ENCODE results near the gene TNFRSF19.
"Not testable (repeated sequence)": the region's sequence is repeated elsewhere in the genome, so short reads cannot be mapped to it uniquely, and the experiment has no call there.

TNFRSF19 gene, protein sequence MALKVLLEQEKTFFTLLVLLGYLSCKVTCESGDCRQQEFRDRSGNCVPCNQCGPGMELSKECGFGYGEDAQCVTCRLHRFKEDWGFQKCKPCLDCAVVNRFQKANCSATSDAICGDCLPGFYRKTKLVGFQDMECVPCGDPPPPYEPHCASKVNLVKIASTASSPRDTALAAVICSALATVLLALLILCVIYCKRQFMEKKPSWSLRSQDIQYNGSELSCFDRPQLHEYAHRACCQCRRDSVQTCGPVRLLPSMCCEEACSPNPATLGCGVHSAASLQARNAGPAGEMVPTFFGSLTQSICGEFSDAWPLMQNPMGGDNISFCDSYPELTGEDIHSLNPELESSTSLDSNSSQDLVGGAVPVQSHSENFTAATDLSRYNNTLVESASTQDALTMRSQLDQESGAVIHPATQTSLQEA

DNA sequence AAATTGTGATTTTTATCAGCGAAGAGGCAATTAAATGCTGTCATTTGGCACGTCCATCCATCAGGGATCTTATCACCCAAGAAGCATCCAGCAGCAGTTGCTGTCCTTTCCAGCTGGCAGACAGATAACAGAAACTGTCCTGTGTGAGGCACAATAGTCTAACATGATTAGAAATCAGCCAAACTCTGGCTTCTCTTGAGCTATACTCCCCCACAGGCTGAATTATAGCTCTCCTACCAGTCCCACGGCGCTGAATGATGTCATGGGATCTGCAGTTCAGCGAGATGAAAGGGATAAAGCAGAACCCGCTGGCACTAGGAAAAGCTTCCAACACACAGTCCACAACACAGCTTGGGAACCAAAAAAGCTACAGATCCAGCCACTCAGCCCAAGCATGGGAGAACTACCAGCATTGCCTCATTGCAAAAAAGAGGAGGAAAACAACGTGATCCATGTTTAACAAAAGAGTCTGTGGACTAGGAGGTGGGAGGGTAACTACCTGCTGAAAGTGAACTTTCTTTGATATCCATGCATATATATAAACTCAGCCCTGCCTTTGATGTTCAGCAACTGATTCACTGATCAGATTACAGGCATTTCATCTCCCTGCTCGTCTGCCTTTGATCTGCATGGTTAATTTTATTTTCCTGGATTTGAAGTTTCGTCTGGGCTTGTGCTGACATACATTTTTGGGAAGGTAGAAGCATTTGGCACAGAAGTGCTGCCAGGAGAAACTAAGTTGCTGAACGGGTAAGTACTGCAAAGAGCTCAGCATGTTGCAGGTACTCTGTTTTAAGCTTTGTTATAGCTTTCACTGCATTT, at the start of gene TNFRSF19:
Gene TNFRSF19 (plus strand): TSS at position 314 of the 822 bp plus-strand sequence. CDS start 19,772 bp downstream, outside the sequence.
- H3K9me3 ChIP-seq (ENCODE audit: control insufficient read depth, insufficient read depth, low read length), result no peaks in the 10 kb centered on the region
- 0 out of 2 replicates have a peak within 1 kb of the TSS, but pooled peaks have one; percentile 1 for H3K9ac ChIP-seq (ENCODE audit: low read depth, low read length)
- peak within 1 kb of the TSS; percentile 76 for H3K27ac ChIP-seq (ENCODE audit: low read depth, low read length)
- peak within 1 kb of the TSS; percentile 1; the same call in 1 of the 2 replicates for H3K4me3 ChIP-seq (ENCODE audit: low read depth, low read length)
- H3K27me3 ChIP-seq (ENCODE audit: control insufficient read depth, insufficient read depth, low read length), result no peaks in the 10 kb centered on the region
- peaks cover 15% of the 10 kb centered on the region for H3K4me1 ChIP-seq (ENCODE audit: control insufficient read depth, insufficient read depth, low read length)
- H3K36me3 ChIP-seq (ENCODE audit: control insufficient read depth, insufficient read depth, low read length), result no peaks in the 10 kb centered on the region

DNA sequence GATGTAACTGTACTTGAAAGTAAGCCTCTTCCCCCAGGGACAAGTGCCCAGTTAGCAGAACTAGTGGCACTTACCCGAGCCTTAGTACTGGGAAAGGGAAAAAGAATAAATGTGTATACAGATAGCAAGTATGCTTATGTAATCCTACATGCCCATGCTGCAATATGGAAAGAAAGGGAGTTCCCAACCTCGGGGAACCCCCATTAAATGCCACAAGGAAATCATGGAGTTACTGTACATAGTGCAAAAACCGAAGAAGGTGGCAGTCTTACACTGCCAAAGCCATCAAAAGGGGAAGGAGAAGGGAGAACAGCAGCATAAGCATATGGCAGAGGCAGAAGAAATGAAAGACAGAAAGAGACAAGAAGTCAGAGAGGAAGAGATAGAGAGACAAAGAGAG, 40.3 kb upstream of the TNFRSF19 start:
- not testable (repeated sequence) for H3K27ac ChIP-seq (ENCODE audit: low read depth, low read length); H3K4me1 ChIP-seq (ENCODE audit: control insufficient read depth, insufficient read depth, low read length); H3K4me3 ChIP-seq (ENCODE audit: low read depth, low read length); H3K9me3 ChIP-seq (ENCODE audit: control insufficient read depth, insufficient read depth, low read length); H3K9ac ChIP-seq (ENCODE audit: low read depth, low read length); H3K27me3 ChIP-seq (ENCODE audit: control insufficient read depth, insufficient read depth, low read length); H3K36me3 ChIP-seq (ENCODE audit: control insufficient read depth, insufficient read depth, low read length)

DNA sequence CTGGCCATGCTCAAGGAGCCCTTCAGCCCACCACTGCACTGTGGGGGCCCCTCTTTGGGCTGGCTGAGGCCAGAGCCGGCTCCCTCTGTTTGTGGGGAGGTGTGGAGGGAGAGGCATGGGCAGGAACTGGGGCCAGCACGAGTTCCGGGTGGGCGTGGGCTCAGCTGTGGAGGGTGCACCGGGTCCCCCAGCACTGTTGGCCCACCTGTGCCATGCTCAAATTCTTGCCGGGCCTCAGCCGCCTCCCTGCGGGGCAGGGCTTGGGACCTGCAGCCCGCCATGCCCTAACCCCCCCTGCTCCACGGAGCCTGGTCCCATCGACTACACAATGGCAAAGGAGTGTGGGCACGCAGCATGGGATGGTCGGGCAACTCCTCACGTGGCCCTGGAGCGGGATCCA, 38.8 kb upstream of the TNFRSF19 start:
- Histone ChIP-seq H3K4me1 (ENCODE audit: control insufficient read depth, insufficient read depth, low read length) (no peaks in the 10 kb centered on the region), H3K27me3 (ENCODE audit: control insufficient read depth, insufficient read depth, low read length) (no peaks in the 10 kb centered on the region), H3K9me3 (ENCODE audit: control insufficient read depth, insufficient read depth, low read length) (peaks cover 3% of the 10 kb centered on the region; the same call in 1 of the 2 replicates), H3K36me3 (ENCODE audit: control insufficient read depth, insufficient read depth, low read length) (no peaks in the 10 kb centered on the region), H3K9ac (ENCODE audit: low read depth, low read length) (no peak overlapping the region), H3K27ac (ENCODE audit: low read depth, low read length) (no peak overlapping the region), H3K4me3 (ENCODE audit: low read depth, low read length) (no peak overlapping the region)

DNA sequence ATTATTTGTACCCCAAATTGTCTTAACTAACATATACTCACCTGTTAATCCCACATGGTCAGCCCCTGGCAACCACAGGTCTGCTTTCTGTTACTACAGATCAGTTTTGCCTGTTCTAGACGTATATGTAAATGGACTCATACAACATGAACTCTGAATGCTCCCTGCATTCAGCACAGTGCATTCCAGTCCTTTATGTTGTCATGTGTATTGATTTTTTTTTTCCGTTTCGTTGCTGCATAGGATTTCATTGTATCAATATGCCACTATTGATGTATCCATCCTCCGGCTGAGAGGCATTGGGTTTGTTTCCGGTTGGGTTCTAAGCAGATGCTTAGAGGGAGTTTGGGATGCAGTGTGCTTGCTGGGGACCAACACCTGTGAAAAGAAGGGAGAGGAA, 36.1 kb upstream of the TNFRSF19 start:
- Histone ChIP-seq H3K36me3 (ENCODE audit: control insufficient read depth, insufficient read depth, low read length) (no peaks in the 10 kb centered on the region), H3K9ac (ENCODE audit: low read depth, low read length) (no peak overlapping the region), H3K4me1 (ENCODE audit: control insufficient read depth, insufficient read depth, low read length) (no peaks in the 10 kb centered on the region), H3K27ac (ENCODE audit: low read depth, low read length) (no peak overlapping the region), H3K4me3 (ENCODE audit: low read depth, low read length) (no peak overlapping the region), H3K27me3 (ENCODE audit: control insufficient read depth, insufficient read depth, low read length) (no peaks in the 10 kb centered on the region), H3K9me3 (ENCODE audit: control insufficient read depth, insufficient read depth, low read length) (peaks cover 3% of the 10 kb centered on the region; the same call in 1 of the 2 replicates)

DNA sequence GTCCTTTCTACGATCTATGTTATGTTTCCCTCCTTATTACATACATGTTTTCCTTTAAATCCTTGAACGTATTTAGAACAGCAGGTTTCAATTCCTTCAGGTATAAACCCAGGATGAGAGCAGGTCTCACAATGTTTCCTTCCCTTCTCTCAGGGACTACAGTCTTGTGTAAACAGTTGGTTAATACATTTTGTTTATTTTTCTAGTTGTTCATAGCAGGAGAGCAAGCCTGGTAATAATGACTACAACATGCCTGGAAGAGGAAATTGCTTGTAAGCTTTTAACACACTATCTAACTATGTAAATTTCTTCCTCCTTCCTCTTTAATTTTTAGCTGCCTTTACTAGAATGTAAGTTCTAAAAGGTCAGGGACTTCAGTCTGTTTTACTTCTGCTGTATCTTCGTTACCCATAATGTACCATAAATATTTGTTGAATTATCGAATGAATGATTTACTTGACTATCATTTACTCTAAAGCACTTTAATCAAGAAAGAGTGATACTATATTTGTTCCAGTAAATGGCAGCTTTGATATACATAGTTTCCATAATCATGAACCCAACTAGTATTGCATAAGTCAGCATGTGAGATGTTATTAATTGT, 28.9 kb upstream of the TNFRSF19 start:
- Histone ChIP-seq H3K36me3 (ENCODE audit: control insufficient read depth, insufficient read depth, low read length) (no peaks in the 10 kb centered on the region), H3K9ac (ENCODE audit: low read depth, low read length) (no peak overlapping the region)

DNA sequence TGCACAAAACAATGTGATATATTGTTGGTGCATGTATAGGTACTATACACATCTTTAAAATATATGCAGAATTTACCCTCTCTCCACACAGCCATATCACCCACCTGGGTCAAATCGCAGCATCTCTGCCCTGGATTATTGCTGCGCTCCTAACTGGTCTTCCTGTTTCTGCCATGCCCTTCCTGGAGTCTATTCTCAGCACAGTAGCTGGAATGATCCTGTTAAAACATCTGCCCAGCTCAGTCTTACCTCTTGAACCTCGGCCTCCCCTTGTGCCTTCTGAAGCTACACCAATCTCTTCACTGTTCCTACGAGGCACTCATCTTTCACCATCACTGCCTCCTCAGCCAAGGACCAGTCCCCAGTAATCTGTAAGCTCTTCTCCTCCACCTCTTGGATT, 25.5 kb upstream of the TNFRSF19 start:
- Histone ChIP-seq H3K9me3 (ENCODE audit: control insufficient read depth, insufficient read depth, low read length) (no peaks in the 10 kb centered on the region), H3K27ac (ENCODE audit: low read depth, low read length) (no peak overlapping the region), H3K9ac (ENCODE audit: low read depth, low read length) (no peak overlapping the region), H3K36me3 (ENCODE audit: control insufficient read depth, insufficient read depth, low read length) (no peaks in the 10 kb centered on the region), H3K4me1 (ENCODE audit: control insufficient read depth, insufficient read depth, low read length) (peaks cover 3% of the 10 kb centered on the region; the same call in 1 of the 2 replicates), H3K4me3 (ENCODE audit: low read depth, low read length) (no peak overlapping the region), H3K27me3 (ENCODE audit: control insufficient read depth, insufficient read depth, low read length) (peaks cover 12% of the 10 kb centered on the region)

More for the DNA sequence above, 28.9 kb upstream of the TNFRSF19 start:
- H3K27ac ChIP-seq (ENCODE audit: low read depth, low read length), result no peak overlapping the region
- no peaks in the 10 kb centered on the region for H3K9me3 ChIP-seq (ENCODE audit: control insufficient read depth, insufficient read depth, low read length)
- 0 out of 2 replicates have a peak, but pooled peaks cover under 1% of the 10 kb centered on the region for H3K27me3 ChIP-seq (ENCODE audit: control insufficient read depth, insufficient read depth, low read length)
- no peaks in the 10 kb centered on the region for H3K4me1 ChIP-seq (ENCODE audit: control insufficient read depth, insufficient read depth, low read length)
- no peak overlapping the region for H3K4me3 ChIP-seq (ENCODE audit: low read depth, low read length)

DNA sequence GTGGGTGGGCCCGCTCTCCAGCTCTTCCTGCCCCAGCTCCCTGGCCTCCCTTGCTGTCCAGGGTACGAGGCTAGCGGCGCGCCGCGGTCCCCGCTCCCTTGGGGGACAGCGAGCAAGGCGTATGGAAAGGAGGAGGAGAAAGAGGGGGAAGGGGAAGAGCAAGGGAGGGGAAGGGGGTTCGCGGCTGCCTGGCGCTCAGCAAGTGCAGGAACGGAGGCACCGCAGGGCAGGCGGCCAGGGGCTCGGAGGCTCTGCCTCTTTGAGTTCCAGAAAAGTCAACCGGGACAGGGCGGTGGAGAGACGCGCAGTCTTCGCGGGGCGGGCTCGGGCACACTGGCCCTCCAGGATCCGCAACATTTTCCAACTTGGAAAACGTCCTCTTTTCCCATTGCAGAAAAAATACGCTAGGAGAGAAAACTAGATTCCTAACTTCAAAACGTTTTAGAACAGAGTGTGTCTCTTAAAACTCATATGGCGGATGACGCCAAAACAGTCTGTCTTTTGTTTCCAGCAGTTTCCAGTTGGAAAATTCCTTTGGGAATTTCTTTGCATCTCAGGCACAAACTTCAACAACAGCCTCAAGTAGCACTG, 23.1 kb upstream of the TNFRSF19 start:
- Histone ChIP-seq H3K4me3 (ENCODE audit: low read depth, low read length) (peak overlapping the region; percentile 63), H3K9me3 (ENCODE audit: control insufficient read depth, insufficient read depth, low read length) (no peaks in the 10 kb centered on the region), H3K36me3 (ENCODE audit: control insufficient read depth, insufficient read depth, low read length) (no peaks in the 10 kb centered on the region), H3K27me3 (ENCODE audit: control insufficient read depth, insufficient read depth, low read length) (peaks cover 12% of the 10 kb centered on the region), H3K4me1 (ENCODE audit: control insufficient read depth, insufficient read depth, low read length) (peaks cover 11% of the 10 kb centered on the region), H3K27ac (ENCODE audit: low read depth, low read length) (no peak overlapping the region), H3K9ac (ENCODE audit: low read depth, low read length) (peak overlapping the region; percentile 48)

DNA sequence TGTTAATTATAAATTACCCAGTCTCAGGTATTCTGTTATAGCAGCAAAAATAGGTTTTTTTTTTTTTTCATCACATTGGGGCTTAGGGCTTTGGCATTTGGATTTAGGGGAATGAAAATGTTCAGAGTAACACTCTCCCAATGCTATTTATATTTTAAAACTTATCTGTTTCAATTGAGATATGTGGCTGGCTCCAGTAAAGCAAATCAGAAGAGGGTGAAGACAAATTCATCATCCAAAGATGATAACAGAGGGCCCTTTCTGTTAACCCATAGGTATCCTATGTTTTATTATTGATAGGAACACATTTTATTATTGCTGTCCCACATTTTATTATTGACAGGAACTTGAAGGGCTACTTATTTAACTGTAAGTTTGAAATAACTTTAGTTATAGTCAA, 20.5 kb upstream of the TNFRSF19 start:
- Histone ChIP-seq H3K4me3 (ENCODE audit: low read depth, low read length) (no peak overlapping the region), H3K27me3 (ENCODE audit: control insufficient read depth, insufficient read depth, low read length) (peaks cover 12% of the 10 kb centered on the region), H3K4me1 (ENCODE audit: control insufficient read depth, insufficient read depth, low read length) (peaks cover 19% of the 10 kb centered on the region), H3K9me3 (ENCODE audit: control insufficient read depth, insufficient read depth, low read length) (no peaks in the 10 kb centered on the region), H3K9ac (ENCODE audit: low read depth, low read length) (no peak overlapping the region), H3K36me3 (ENCODE audit: control insufficient read depth, insufficient read depth, low read length) (no peaks in the 10 kb centered on the region), H3K27ac (ENCODE audit: low read depth, low read length) (no peak overlapping the region)

DNA sequence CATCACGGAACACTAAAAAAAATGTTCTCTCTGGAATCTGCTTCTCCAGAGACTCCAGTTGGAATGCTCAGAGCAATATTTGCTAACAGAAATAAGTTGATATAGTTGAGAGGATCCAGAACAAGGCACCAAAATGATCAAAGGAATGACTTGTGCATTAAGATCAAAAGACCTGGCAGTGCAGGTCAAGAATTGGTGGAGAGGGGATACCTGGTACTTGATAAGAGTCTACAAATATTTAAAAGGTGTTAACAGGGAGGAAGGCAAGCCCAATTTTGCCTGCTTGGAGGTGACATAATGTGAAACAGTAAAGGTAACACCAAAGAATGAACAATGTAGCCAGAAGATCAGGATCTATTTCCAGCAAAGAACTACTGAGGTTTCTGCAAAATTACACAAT, 20.0 kb upstream of the TNFRSF19 start:
- Histone ChIP-seq H3K4me1 (ENCODE audit: control insufficient read depth, insufficient read depth, low read length) (peaks cover 19% of the 10 kb centered on the region), H3K27me3 (ENCODE audit: control insufficient read depth, insufficient read depth, low read length) (peaks cover 12% of the 10 kb centered on the region), H3K36me3 (ENCODE audit: control insufficient read depth, insufficient read depth, low read length) (no peaks in the 10 kb centered on the region), H3K9me3 (ENCODE audit: control insufficient read depth, insufficient read depth, low read length) (no peaks in the 10 kb centered on the region), H3K9ac (ENCODE audit: low read depth, low read length) (no peak overlapping the region), H3K27ac (ENCODE audit: low read depth, low read length) (no peak overlapping the region), H3K4me3 (ENCODE audit: low read depth, low read length) (no peak overlapping the region)

DNA sequence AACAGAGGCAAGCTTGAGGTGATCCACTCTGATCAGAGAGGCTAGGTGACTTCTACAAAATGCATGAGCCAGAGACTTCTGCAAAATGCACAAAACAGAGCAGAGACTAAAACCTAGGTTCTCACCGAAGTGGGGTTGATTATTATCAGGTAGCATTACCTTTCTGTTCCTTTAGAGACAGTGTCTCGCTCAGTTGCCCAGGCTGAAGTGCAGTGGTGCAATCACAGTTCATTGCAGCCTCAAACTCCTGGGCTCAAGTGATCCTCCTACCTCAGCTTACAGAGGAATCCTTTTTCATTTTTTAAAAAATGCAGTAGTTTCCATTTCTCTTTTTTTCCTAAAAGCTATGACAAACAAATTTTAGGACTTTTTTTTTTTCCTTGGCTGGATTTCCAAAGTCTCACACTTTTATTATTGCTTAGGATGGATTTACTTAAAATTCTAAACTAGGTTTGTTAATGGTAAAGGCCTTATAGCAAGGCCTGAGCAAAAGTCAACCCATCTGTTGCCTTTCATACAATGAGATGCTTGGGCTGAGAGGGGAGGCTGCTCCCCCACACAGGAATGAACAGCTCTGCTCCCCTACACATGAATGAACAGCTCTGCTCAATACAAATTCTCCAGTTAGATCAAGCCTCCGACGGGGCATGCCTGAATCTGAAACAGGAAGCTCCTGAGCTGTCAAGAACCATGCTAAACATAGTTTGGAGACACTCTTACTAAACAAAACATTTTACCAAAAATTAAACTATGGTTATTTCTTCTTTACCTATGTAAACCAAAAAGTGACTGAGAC, 18.8 kb upstream of the TNFRSF19 start:
- Histone ChIP-seq H3K36me3 (ENCODE audit: control insufficient read depth, insufficient read depth, low read length) (no peaks in the 10 kb centered on the region), H3K27me3 (ENCODE audit: control insufficient read depth, insufficient read depth, low read length) (peaks cover 11% of the 10 kb centered on the region), H3K9me3 (ENCODE audit: control insufficient read depth, insufficient read depth, low read length) (no peaks in the 10 kb centered on the region), H3K4me3 (ENCODE audit: low read depth, low read length) (no peak overlapping the region), H3K9ac (ENCODE audit: low read depth, low read length) (no peak overlapping the region), H3K27ac (ENCODE audit: low read depth, low read length) (peak overlapping the region; percentile 6), H3K4me1 (ENCODE audit: control insufficient read depth, insufficient read depth, low read length) (peaks cover 19% of the 10 kb centered on the region)
